Panc1 (cell line): ENCODE data around the gene WDR83. TPM values are rescaled to one million over a fixed set of nuclear protein-coding genes. Genes with fewer than 3 reads are reported as not detected.
"Not testable (repeated sequence)": the region's sequence is repeated elsewhere in the genome, so short reads cannot be mapped to it uniquely, and the experiment has no call there.

Experiments used
- ATAC-seq: fragments of 200-7000 bp; cut with Tn5 transposase; 2 replicates; pipeline ENCODE4 v1.9.1; 2020; ENCODE audit warnings: mild to moderate bottlenecking, moderate library complexity
- BruUV-seq: library from RNA; stranded (reverse); fragments of 400-500 nt; replicated peaks from 2 replicates; lab custom pipeline; 2021; lab: Mats Ljungman, UMichigan
- CTCF ChIA-PET: fragments of 300-600 bp; sonication (Branson Sonifier 250); formaldehyde crosslinking; loops from one replicate; lab custom pipeline; 2022; ENCODE audit warnings: antibody characterized with exemption; lab: Charles Lee
- POLR2A ChIA-PET: fragments of 300-600 bp; sonication (Branson Sonifier 250); formaldehyde crosslinking; loops from one replicate; lab custom pipeline; 2022; ENCODE audit warnings: antibody characterized with exemption; lab: Charles Lee
- DNase-seq: peaks from one replicate; pipeline ENCODE4 v3.0.0-alpha.2; 2010; ENCODE audit warnings: low read depth, low spot score
- H3K27ac ChIP-seq: 2 replicates; pipeline ENCODE4 v1.5.1; 2011; ENCODE audit warnings: mild to moderate bottlenecking, low read length, inconsistent platforms
- H3K27me3 ChIP-seq: fragments of 200-500 bp; sonication (Bioruptor generic); 2 replicates; pipeline ENCODE4 v1.6.0; 2014; ENCODE audit warnings: low read length, inconsistent platforms; ENCODE audit not compliant: control insufficient read depth, insufficient read depth
- H3K36me3 ChIP-seq: fragments of 200-500 bp; sonication (Bioruptor generic); 2 replicates; pipeline ENCODE4 v1.5.1; 2014; ENCODE audit warnings: inconsistent platforms, mild to moderate bottlenecking, low read length, moderate library complexity; ENCODE audit not compliant: control insufficient read depth, insufficient read depth
- H3K4me1 ChIP-seq: 2 replicates; pipeline ENCODE4 v1.5.1; 2011; ENCODE audit warnings: inconsistent platforms, mild to moderate bottlenecking, low read length, moderate library complexity; ENCODE audit not compliant: control insufficient read depth, insufficient read depth
- H3K4me3 ChIP-seq, 2 experiments: 2 replicates each; pipeline ENCODE4 v1.5.1; 2011 to 2012; ENCODE audit warnings: low read depth in 2 of 2, low read length in 2 of 2, mild to moderate bottlenecking in 2 of 2, inconsistent platforms in 1 of 2, moderate library complexity in 1 of 2
- H3K9me3 ChIP-seq: fragments of 200-500 bp; sonication (Bioruptor generic); 2 replicates; pipeline ENCODE4 v1.5.1; 2014; ENCODE audit warnings: low read depth, mild to moderate bottlenecking, inconsistent platforms, low read length, moderate library complexity; ENCODE audit not compliant: control insufficient read depth, insufficient read depth
- CTCF ChIP-seq: fragments of 450-650 bp; IDR thresholded peaks from 2 replicates; pipeline ENCODE4 v1.5.1; 2017; ENCODE audit warnings: mild to moderate bottlenecking
- POLR2AphosphoS5 ChIP-seq: IDR thresholded peaks from 2 replicates; pipeline ENCODE4 v1.6.1; 2012; ENCODE audit warnings: mild to moderate bottlenecking, low read depth, low read length, moderate library complexity
- REST ChIP-seq, 2 experiments: IDR thresholded peaks; 2 replicates each; pipeline ENCODE4 v1.6.1; 2011 to 2012; ENCODE audit warnings: low read depth in 2 of 2, control low read depth in 1 of 2, low read length in 1 of 2, mild to moderate bottlenecking in 1 of 2, moderate library complexity in 1 of 2; ENCODE audit not compliant: insufficient read depth in 1 of 2
- SIN3A ChIP-seq: IDR thresholded peaks from 2 replicates; pipeline ENCODE4 v1.6.1; 2012; ENCODE audit warnings: low read depth, mild to moderate bottlenecking, low read length, moderate library complexity, borderline replicate concordance; ENCODE audit not compliant: insufficient read depth
- TCF7L2 ChIP-seq: IDR thresholded peaks from 2 replicates; pipeline ENCODE4 v1.6.1; 2011; ENCODE audit warnings: mild to moderate bottlenecking, low read depth, low read length, inconsistent platforms
- in situ Hi-C: cut with HindIII; loops from 2 replicates; pipeline ENCODE4 v1.10.0; 2016; ENCODE audit warnings: low sequenced_read_pairs, low pct_unique_long_range_greater_than_20kb
- intact Hi-C: fragments of 100-400 bp; cut with micrococcal nuclease; formaldehyde crosslinking; loops from one replicate; pipeline ENCODE4 v1.10.0; 2022; ENCODE audit not compliant: unreplicated experiment
- total RNA-seq: library from RNA; stranded (reverse); gene quantifications from one replicate; pipeline ENCODE4 v1.2.1, GENCODE V29; 2021; ENCODE audit not compliant: unreplicated experiment

Gene WDR83
- total RNA-seq, 1 experiment from 2014 or later: 10.8 TPM

- Histone ChIP-seq H3K27ac (no peak overlapping the region), H3K36me3 (no peaks in the 10 kb centered on the region), H3K4me1 (0 out of 2 replicates have a peak, but pooled peaks cover 3% of the 10 kb centered on the region), H3K27me3 (no peaks in the 10 kb centered on the region), H3K4me3 (no peak overlapping the region), H3K9me3 (no peaks in the 10 kb centered on the region)
- ATAC-seq (no peak), DNase-seq (no peak)
- TF ChIP-seq CTCF (no peak), TCF7L2 (no peak), POLR2AphosphoS5 (no peak), SIN3A (no peak), REST (IDR thresholded peaks at IDR 0.05; ENCODE audit: insufficient read depth in 1 of 2, low read depth in 2 of 2, low read length in 1 of 2) (no peak)
- in situ Hi-C loops (no loop called here), intact Hi-C loops (no loop called here)
- ChIA-PET POLR2A (no interaction called here), CTCF (interaction anchor here (0.6 kb wide), 1 partner anchor 9 kb away, joined by 3 read pairs; no protein-coding TSS in a partner anchor)
- BruUV-seq: no TSS peak
These were observed 24.1 kb upstream of the WDR83 start for GRCh38 chr19:12642506-12642905.

GRCh38 chr19:12643716-12644115, 22.9 kb upstream of the WDR83 start:
- BruUV-seq, CTCF ChIA-PET: not testable (repeated sequence)

GRCh38 chr19:12646551-12646950, 20.1 kb upstream of the WDR83 start:
- H3K9me3 ChIP-seq: no peaks in the 10 kb centered on the region
- ATAC-seq (no peak), DNase-seq (no peak)
- no peaks in the 10 kb centered on the region for H3K27me3 ChIP-seq
- POLR2A ChIA-PET: no interaction called here
- H3K4me3 ChIP-seq: no peak overlapping the region
- no TSS peak for BruUV-seq
- intact Hi-C loops: loop anchor here (5.0 kb wide), 1 partner anchor 94 kb away; the partner anchor contains the start of gene ZNF564
- no peaks in the 10 kb centered on the region for H3K36me3 ChIP-seq
- CTCF ChIA-PET: no interaction called here
- no peaks in the 10 kb centered on the region for H3K4me1 ChIP-seq
- TF ChIP-seq REST (IDR thresholded peaks at IDR 0.05; ENCODE audit: insufficient read depth in 1 of 2, low read depth in 2 of 2, low read length in 1 of 2): no peak
- TF ChIP-seq POLR2AphosphoS5: no peak
- no peak for TF ChIP-seq TCF7L2
- no peak for TF ChIP-seq SIN3A
- TF ChIP-seq CTCF: no peak
- in situ Hi-C loops: no loop called here
- H3K27ac ChIP-seq: no peak overlapping the region

More at GRCh38 chr19:12643716-12644115, 22.9 kb upstream of the WDR83 start:
- H3K36me3 ChIP-seq, H3K4me3 ChIP-seq, in situ Hi-C loops, H3K27me3 ChIP-seq, H3K9me3 ChIP-seq, H3K4me1 ChIP-seq, intact Hi-C loops, ATAC-seq, DNase-seq, H3K27ac ChIP-seq, POLR2A ChIA-PET: not testable (repeated sequence)
